NCI-H2196 treated with DMSO at 0.1 percent for 48 hours (cell line): ENCODE measurements around the gene CCDC86.

Experiments used
- DNase-seq: peaks from one replicate; lab custom pipeline; 2025; ENCODE audit not compliant: unreplicated experiment; lab: John Stamatoyannopoulos, UW

CCDC86 gene

GRCh38 chr11:60852982-60853950, 11.4 kb downstream of the CCDC86 start:
- DNase-seq, result no peak

- no peak for DNase-seq
Measured at GRCh38 chr11:60854140-60854846, 12.4 kb downstream of the CCDC86 start.

GRCh38 chr11:60854847-60855725, 13.2 kb downstream of the CCDC86 start:
- no peak for DNase-seq

- DNase-seq, result no peak
Measured at GRCh38 chr11:60855726-60856633, 14.1 kb downstream of the CCDC86 start, which contains the start of gene PTGDR2. Gene PTGDR2, minus strand, starts transcription at chr11:60855950. Its CDS starts 2,228 bp downstream, at chr11:60853722.

- no peak for DNase-seq
Measured at GRCh38 chr11:60857378-60858232, 15.7 kb downstream of the CCDC86 start.

- DNase-seq, result no peak
Measured at GRCh38 chr11:60858236-60858635, 16.3 kb downstream of the CCDC86 start.

GRCh38 chr11:60858731-60859464, 17.0 kb downstream of the CCDC86 start:
- DNase-seq, result no peak

- no peak for DNase-seq
Measured at GRCh38 chr11:60859616-60860250, 17.8 kb downstream of the CCDC86 start.

GRCh38 chr11:60860943-60861342, 19.0 kb downstream of the CCDC86 start:
- DNase-seq, result no peak

GRCh38 chr11:60862171-60862570, 20.3 kb downstream of the CCDC86 start:
- DNase-seq, result no peak

GRCh38 chr11:60863550-60864521, 21.9 kb downstream of the CCDC86 start:
- DNase-seq, result no peak

GRCh38 chr11:60864856-60865513, 23.1 kb downstream of the CCDC86 start:
- DNase-seq, result no peak

GRCh38 chr11:60866911-60867870, 25.3 kb downstream of the CCDC86 start, which contains the start of gene ZP1:
Gene ZP1, plus strand, starts transcription at chr11:60867542. Its CDS starts 20 bp downstream, at chr11:60867562.
- peak; percentile 20 for DNase-seq

- DNase-seq, result no peak
Measured at GRCh38 chr11:60867871-60868681, 26.2 kb downstream of the CCDC86 start.
